HEK293T (cell line): ENCODE results near the gene DMRT1.

ENCODE experiments used
- BHLHE40 ChIP-seq: fragments of 450-650 bp; IDR thresholded peaks from 2 replicates; pipeline ENCODE4 v1.6.1; 2016; ENCODE audit warnings: mild to moderate bottlenecking, moderate library complexity, borderline replicate concordance
- FOXK2 ChIP-seq: fragments of 450-650 bp; IDR thresholded peaks from 2 replicates; pipeline ENCODE4 v1.6.1; 2016; ENCODE audit warnings: mild to moderate bottlenecking
- FOXM1 ChIP-seq: fragments of 450-650 bp; IDR thresholded peaks from 2 replicates; pipeline ENCODE4 v1.6.1; 2017; ENCODE audit warnings: mild to moderate bottlenecking, borderline replicate concordance
- L3MBTL2 ChIP-seq: fragments of 450-650 bp; conservative IDR thresholded peaks from 2 replicates; pipeline ENCODE4 v1.6.1; 2016; ENCODE audit warnings: mild to moderate bottlenecking
- SP1 ChIP-seq: fragments of 450-650 bp; IDR thresholded peaks from 2 replicates; pipeline ENCODE4 v1.6.1; 2017
- ZNF384 ChIP-seq: fragments of 450-650 bp; IDR thresholded peaks from 2 replicates; pipeline ENCODE4 v1.6.1; 2016
- TF ChIP-seq, protein P1 (sequence below): fragments of 450-650 bp; IDR thresholded peaks from 2 replicates; pipeline ENCODE4 v1.6.1; 2016

DNA sequence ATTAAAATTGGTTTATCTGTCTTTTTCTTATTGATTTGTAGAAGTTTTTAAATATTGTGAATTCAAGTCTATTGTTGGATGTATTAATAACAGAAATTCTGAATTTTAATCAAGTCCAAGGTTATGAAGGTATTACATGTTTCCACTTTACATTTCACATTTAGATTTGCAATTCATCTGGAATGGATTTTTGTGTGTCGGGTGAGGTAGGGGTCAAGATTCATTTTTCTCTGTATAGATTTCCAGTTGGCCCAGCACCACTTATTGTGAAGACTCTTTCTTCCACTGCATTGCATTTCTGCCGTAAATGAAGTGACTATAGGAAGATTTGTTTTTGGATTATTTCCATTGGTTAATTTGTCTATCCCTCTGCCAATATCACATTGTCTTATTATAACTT lies 173.1 kb downstream of the DMRT1 start:
- no peak for TF ChIP-seq SP1
- no peak for TF ChIP-seq L3MBTL2
- TF ChIP-seq, protein P1, sequence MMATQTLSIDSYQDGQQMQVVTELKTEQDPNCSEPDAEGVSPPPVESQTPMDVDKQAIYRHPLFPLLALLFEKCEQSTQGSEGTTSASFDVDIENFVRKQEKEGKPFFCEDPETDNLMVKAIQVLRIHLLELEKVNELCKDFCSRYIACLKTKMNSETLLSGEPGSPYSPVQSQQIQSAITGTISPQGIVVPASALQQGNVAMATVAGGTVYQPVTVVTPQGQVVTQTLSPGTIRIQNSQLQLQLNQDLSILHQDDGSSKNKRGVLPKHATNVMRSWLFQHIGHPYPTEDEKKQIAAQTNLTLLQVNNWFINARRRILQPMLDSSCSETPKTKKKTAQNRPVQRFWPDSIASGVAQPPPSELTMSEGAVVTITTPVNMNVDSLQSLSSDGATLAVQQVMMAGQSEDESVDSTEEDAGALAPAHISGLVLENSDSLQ = no peak
- no peak for TF ChIP-seq FOXK2
- no peak for TF ChIP-seq ZNF384
- no peak for TF ChIP-seq FOXM1
- no peak for TF ChIP-seq BHLHE40
